Kidney (tissue), 22 donors: ENCODE results near the gene BRCA1. TPM values are rescaled to one million over a fixed set of nuclear protein-coding genes. Genes with fewer than 3 reads are reported as not detected.

Experiments used
- DNase-seq, 5 donors: peaks; one replicate each; pipeline ENCODE4 v3.0.0-alpha.2; 2013 to 2020
- FAIRE-seq: peaks from 2 replicates; lab custom pipeline; 2012; peaks lifted over from hg19 to GRCh38; lab: Jason Lieb, UNC
- H3K27ac ChIP-seq, 2 donors: one replicate each; pipeline ENCODE4 v1.7.0; 2013; ENCODE audit warnings: low read depth in 2 of 2, low read length in 2 of 2, inconsistent platforms in 1 of 2
- H3K27me3 ChIP-seq: one replicate; pipeline ENCODE4 v1.7.1; 2013; ENCODE audit warnings: low read length, inconsistent platforms; ENCODE audit not compliant: control insufficient read depth, insufficient read depth
- H3K36me3 ChIP-seq, 3 donors: one replicate each; pipeline versions ENCODE4 v1.7.0 to v1.7.1; 2013; ENCODE audit warnings: low read length in 3 of 3, control low read depth in 1 of 3, inconsistent platforms in 1 of 3; ENCODE audit not compliant: insufficient read depth in 3 of 3, control insufficient read depth in 2 of 3
- H3K4me1 ChIP-seq, 3 donors: one replicate each; pipeline versions ENCODE4 v1.7.0 to v1.7.1; 2013; ENCODE audit warnings: low read length in 3 of 3, inconsistent platforms in 1 of 3, low read depth in 1 of 3; ENCODE audit not compliant: control insufficient read depth in 2 of 3, insufficient read depth in 2 of 3
- H3K4me3 ChIP-seq, 3 donors: one replicate each; pipeline versions ENCODE4 v1.7.0 to v1.8.1; 2013; ENCODE audit warnings: low read length in 3 of 3, control low read depth in 1 of 3, inconsistent platforms in 1 of 3
- H3K9ac ChIP-seq, 3 donors: one replicate each; pipeline versions ENCODE4 v1.7.0 to v1.7.1; 2013; ENCODE audit warnings: low read length in 3 of 3, control low read depth in 1 of 3, inconsistent platforms in 1 of 3
- H3K9me3 ChIP-seq, 3 donors: one replicate each; pipeline versions ENCODE4 v1.7.0 to v1.7.1; 2013; ENCODE audit warnings: low read length in 3 of 3, control low read depth in 1 of 3, inconsistent platforms in 1 of 3; ENCODE audit not compliant: control insufficient read depth in 2 of 3, insufficient read depth in 1 of 3
- intact Hi-C: fragments of 100-400 bp; cut with DNase I; formaldehyde crosslinking; loops from one replicate; pipeline ENCODE4 v1.11.1; 2022
- long read RNA-seq, 10 donors: library from polyadenylated mRNA in 1 of 10; unstranded in 1 of 10; transcript quantifications; one replicate each; pipeline ENCODE4 v2.0.0 and lab custom pipeline, GENCODE V29; 2021 to 2026
- polyA plus RNA-seq: library from polyadenylated mRNA; stranded (reverse); fragments of 350-450 nt; fragmentation: Illumina TruSeq; extraction: RNeasy Lipid Tissue Mini Kit (QIAGEN cat#74804); gene quantifications from one replicate; pipeline ENCODE4 v1.2.3, GENCODE V29; 2014; ENCODE audit warnings: low read depth, low replicate concordance; ENCODE audit not compliant: insufficient read depth
- total RNA-seq: library from RNA; stranded (reverse); fragmentation: NEBNext Ultra II Directional; extraction: Animal tissue kit (Norgen Biotek cat#: 25700); gene quantifications from one replicate; pipeline ENCODE4 v1.2.1, GENCODE V29; 2021
- TF ChIP-seq, protein P1 (sequence below): IDR thresholded peaks from 3 replicates; pipeline ENCODE4 v1.5.1; 2012; ENCODE audit warnings: mild to moderate bottlenecking, moderate library complexity, borderline replicate concordance; ENCODE audit not compliant: insufficient read depth; ENCODE audit errors: extremely low read depth
- donor health status: control.
- donor health status: control.
- donor health status: control.
- donor health status: control.
- donor health status: control.
- donor health status: DM: yes; HTN: yes; CAD: no.
- donor health status: Normal renal cell carcinoma (clear cell type).

Gene BRCA1
- total RNA-seq (5.1 TPM), polyA plus RNA-seq (1.4 TPM)
- long read RNA-seq, donor 1, full-length matches to known transcripts = 1 of 1 reads
- long read RNA-seq, donor 1, partial matches to known transcripts = 0 of 1 reads
- long read RNA-seq, donor 1, other reads (novel, unspliced or antisense) = 0 of 1 reads
- long read RNA-seq, donor 2 = 0 reads
- long read RNA-seq, donor 3, full-length matches to known transcripts = 1 of 1 reads
- long read RNA-seq, donor 3, partial matches to known transcripts = 0 of 1 reads
- long read RNA-seq, donor 3, other reads (novel, unspliced or antisense) = 0 of 1 reads
- long read RNA-seq, donor 4 = 0 reads
- long read RNA-seq, donor 5 = 0 reads
- long read RNA-seq, donor 6, partial matches to known transcripts = 0 of 2 reads
- long read RNA-seq, donor 6, other reads (novel, unspliced or antisense) = 0 of 2 reads
- long read RNA-seq, donor 7, full-length matches to known transcripts = 1 of 11 reads
- long read RNA-seq, donor 7, partial matches to known transcripts = 0 of 11 reads
- long read RNA-seq, donor 7, other reads (novel, unspliced or antisense) = 10 of 11 reads
- long read RNA-seq, donor 8 = 0 reads
- long read RNA-seq, donor 9, partial matches to known transcripts = 0 of 1 reads
- long read RNA-seq, donor 9, other reads (novel, unspliced or antisense) = 0 of 1 reads
- long read RNA-seq, donor 10 = 0 reads

DNA sequence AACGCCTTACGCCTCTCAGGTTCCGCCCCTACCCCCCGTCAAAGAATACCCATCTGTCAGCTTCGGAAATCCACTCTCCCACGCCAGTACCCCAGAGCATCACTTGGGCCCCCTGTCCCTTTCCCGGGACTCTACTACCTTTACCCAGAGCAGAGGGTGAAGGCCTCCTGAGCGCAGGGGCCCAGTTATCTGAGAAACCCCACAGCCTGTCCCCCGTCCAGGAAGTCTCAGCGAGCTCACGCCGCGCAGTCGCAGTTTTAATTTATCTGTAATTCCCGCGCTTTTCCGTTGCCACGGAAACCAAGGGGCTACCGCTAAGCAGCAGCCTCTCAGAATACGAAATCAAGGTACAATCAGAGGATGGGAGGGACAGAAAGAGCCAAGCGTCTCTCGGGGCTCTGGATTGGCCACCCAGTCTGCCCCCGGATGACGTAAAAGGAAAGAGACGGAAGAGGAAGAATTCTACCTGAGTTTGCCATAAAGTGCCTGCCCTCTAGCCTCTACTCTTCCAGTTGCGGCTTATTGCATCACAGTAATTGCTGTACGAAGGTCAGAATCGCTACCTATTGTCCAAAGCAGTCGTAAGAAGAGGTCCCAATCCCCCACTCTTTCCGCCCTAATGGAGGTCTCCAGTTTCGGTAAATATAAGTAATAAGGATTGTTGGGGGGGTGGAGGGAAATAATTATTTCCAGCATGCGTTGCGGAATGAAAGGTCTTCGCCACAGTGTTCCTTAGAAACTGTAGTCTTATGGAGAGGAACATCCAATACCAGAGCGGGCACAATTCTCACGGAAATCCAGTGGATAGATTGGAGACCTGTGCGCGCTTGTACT is at the start of gene BRCA1:
Gene BRCA1 (minus strand): TSS at position 232 of the 834 bp plus-strand sequence. CDS start 1,268 bp downstream, outside the sequence.
- H3K27ac ChIP-seq = peak within 1 kb of the TSS; percentile 68 to 71
- TF ChIP-seq, protein P1, sequence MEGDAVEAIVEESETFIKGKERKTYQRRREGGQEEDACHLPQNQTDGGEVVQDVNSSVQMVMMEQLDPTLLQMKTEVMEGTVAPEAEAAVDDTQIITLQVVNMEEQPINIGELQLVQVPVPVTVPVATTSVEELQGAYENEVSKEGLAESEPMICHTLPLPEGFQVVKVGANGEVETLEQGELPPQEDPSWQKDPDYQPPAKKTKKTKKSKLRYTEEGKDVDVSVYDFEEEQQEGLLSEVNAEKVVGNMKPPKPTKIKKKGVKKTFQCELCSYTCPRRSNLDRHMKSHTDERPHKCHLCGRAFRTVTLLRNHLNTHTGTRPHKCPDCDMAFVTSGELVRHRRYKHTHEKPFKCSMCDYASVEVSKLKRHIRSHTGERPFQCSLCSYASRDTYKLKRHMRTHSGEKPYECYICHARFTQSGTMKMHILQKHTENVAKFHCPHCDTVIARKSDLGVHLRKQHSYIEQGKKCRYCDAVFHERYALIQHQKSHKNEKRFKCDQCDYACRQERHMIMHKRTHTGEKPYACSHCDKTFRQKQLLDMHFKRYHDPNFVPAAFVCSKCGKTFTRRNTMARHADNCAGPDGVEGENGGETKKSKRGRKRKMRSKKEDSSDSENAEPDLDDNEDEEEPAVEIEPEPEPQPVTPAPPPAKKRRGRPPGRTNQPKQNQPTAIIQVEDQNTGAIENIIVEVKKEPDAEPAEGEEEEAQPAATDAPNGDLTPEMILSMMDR = no peak
- H3K27me3 ChIP-seq = no peaks in the 10 kb centered on the region
- H3K4me1 ChIP-seq = peaks cover 0 to 8% (median 6%) of the 10 kb centered on the region in 3 donors
- DNase-seq (peak; percentile 95 to 100 (median 96)), FAIRE-seq (peak; percentile 98)
- peak within 1 kb of the TSS; percentile 96 to 99 (median 99) for H3K4me3 ChIP-seq
- H3K9ac ChIP-seq = peak within 1 kb of the TSS; percentile 32 to 98 (median 91)
- H3K36me3 ChIP-seq = no peaks in the 10 kb centered on the region
- intact Hi-C loops = no loop called here
- no peaks in the 10 kb centered on the region for H3K9me3 ChIP-seq

DNA sequence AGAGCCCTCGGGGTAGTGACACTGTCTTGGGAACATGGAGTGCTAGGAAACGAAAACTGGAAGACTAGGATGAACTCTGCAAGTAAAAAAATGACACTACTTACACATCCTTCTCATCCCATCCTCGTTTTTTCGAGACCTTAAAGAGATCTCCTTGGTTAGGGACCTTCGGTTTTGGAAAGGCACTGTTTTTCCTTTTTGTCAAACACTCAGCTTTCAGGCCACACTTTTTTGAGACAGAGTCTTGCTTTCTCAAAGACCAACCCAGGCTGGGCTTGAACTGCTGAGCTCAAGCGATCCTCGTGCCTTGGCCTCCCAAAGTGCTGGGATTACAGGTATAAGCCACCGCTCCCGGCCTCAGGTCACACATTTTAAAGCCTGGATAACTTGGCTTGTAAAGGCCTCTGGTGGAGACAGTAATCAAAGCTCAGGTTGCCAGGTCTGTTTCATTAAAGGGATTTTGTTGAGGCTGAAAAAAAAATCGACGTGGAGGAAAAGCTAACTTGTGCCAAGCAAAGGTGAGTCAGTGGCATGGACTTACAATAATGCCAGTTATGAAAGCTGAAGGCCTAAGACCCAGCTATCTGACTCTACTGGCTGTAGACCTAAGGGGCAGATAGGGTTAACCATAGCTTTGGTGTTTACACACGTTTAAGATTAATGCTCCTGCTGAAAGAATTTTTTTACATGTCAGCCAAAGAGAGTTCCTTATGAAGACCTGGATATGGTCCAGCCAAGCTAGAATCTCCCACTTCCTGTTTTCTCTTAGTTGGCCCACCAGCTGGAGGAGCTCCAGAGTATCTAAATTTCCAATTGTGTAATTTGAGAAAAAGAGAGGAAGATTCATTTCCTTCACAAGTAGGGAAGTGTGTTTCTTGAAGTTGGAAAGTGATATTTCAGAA is 46.7 kb upstream of the BRCA1 start:
- peak overlapping the region; percentile 74 to 97 (median 88) for H3K4me3 ChIP-seq
- TF ChIP-seq, protein P1 = peak; percentile 5
- intact Hi-C loops = no loop called here
- DNase-seq = peak in 4 of 5 donors; percentile 51 to 96 (median 78)
- H3K27ac ChIP-seq = peak overlapping the region; percentile 89 to 94
- H3K36me3 ChIP-seq = peaks cover 0 to 3% (median 0%) of the 10 kb centered on the region in 3 donors
- no peaks in the 10 kb centered on the region for H3K9me3 ChIP-seq
- peak overlapping the region; percentile 92 to 97 (median 96) for H3K9ac ChIP-seq
- H3K27me3 ChIP-seq = no peaks in the 10 kb centered on the region
- H3K4me1 ChIP-seq = peaks cover 0 to 33% (median 17%) of the 10 kb centered on the region in 3 donors
- FAIRE-seq = no peak
